Omental fat pad (tissue), 4 donors: ENCODE data around the gene EDIL3. TPM values are rescaled to one million over a fixed set of nuclear protein-coding genes. Genes with fewer than 3 reads are reported as not detected.

Source experiments
- ATAC-seq: fragments of 150-250 bp; one replicate; pipeline ENCODE4 v1.9.1; 2016; ENCODE audit warnings: mild to moderate bottlenecking, moderate library complexity; ENCODE audit not compliant: low FRiP score
- DNase-seq: peaks from one replicate; pipeline ENCODE4 v3.0.0-alpha.2; 2019; ENCODE audit warnings: low spot score
- total RNA-seq, 4 donors: library from RNA; depleted of rRNA; stranded (reverse); fragments of >200 nt; gene quantifications; one replicate each; pipeline ENCODE4 v1.1.0, GENCODE V29; 2016
- TF ChIP-seq, protein P1 (sequence below), 3 donors: fragments of 450-650 bp; IDR thresholded peaks; one replicate each; pipeline ENCODE4 v1.5.1; 2016 to 2017; ENCODE audit warnings: antibody characterized with exemption in 3 of 3, mild to moderate bottlenecking in 3 of 3, moderate library complexity in 2 of 3

Gene EDIL3
- total RNA-seq, 4 donors from 2014 or later: 2.3 to 22.4 (median 4.2) TPM

GRCh38 chr5:83925321-83925954 is 459.2 kb downstream of the EDIL3 start:
- ATAC-seq (no peak), DNase-seq (no peak)
- TF ChIP-seq, protein P1, sequence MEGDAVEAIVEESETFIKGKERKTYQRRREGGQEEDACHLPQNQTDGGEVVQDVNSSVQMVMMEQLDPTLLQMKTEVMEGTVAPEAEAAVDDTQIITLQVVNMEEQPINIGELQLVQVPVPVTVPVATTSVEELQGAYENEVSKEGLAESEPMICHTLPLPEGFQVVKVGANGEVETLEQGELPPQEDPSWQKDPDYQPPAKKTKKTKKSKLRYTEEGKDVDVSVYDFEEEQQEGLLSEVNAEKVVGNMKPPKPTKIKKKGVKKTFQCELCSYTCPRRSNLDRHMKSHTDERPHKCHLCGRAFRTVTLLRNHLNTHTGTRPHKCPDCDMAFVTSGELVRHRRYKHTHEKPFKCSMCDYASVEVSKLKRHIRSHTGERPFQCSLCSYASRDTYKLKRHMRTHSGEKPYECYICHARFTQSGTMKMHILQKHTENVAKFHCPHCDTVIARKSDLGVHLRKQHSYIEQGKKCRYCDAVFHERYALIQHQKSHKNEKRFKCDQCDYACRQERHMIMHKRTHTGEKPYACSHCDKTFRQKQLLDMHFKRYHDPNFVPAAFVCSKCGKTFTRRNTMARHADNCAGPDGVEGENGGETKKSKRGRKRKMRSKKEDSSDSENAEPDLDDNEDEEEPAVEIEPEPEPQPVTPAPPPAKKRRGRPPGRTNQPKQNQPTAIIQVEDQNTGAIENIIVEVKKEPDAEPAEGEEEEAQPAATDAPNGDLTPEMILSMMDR (IDR thresholded peaks at IDR 0.05): no peak

GRCh38 chr5:83924891-83925290 is 459.8 kb downstream of the EDIL3 start:
- ATAC-seq (no peak), DNase-seq (no peak)
- TF ChIP-seq, protein P1 (IDR thresholded peaks at IDR 0.05): no peak

GRCh38 chr5:83924171-83924570 is 460.5 kb downstream of the EDIL3 start:
- TF ChIP-seq, protein P1 (IDR thresholded peaks at IDR 0.05): no peak
- ATAC-seq (no peak), DNase-seq (no peak)

GRCh38 chr5:83922699-83923098 is 462.0 kb downstream of the EDIL3 start:
- DNase-seq (no peak), ATAC-seq (no peak)
- TF ChIP-seq, protein P1 (IDR thresholded peaks at IDR 0.05): no peak

- TF ChIP-seq, protein P1 (IDR thresholded peaks at IDR 0.05): no peak
- ATAC-seq: no peak
- DNase-seq: no peak
These were observed 462.9 kb downstream of the EDIL3 start for GRCh38 chr5:83921666-83922193.

GRCh38 chr5:83919071-83920041 is 465.3 kb downstream of the EDIL3 start:
- DNase-seq (no peak), ATAC-seq (no peak)
- TF ChIP-seq, protein P1 (IDR thresholded peaks at IDR 0.05): no peak
